SK-N-SH (cell line): ENCODE data around the gene INSC. TPM values are rescaled to one million over a fixed set of nuclear protein-coding genes. Genes with fewer than 3 reads are reported as not detected.

Experiments
- CTCF ChIA-PET: fragments of 300-600, 350-600 bp; formaldehyde crosslinking; extraction: SDS; loops from one replicate; lab custom pipeline; 2021; lab: Yijun Ruan, JAX
- POLR2A ChIA-PET: fragments of 350-600 bp; sonication (Branson Sonifier 250); formaldehyde crosslinking; extraction: SDS; loops from one replicate; lab custom pipeline; 2020; ENCODE audit warnings: antibody characterized with exemption, inconsistent platforms; lab: Yijun Ruan, JAX
- DNase-seq: peaks from one replicate; pipeline ENCODE4 v3.0.0; 2012
- H2AFZ ChIP-seq: fragments of 200-600 bp; sonication (generic); 2 replicates; pipeline ENCODE4 v1.8.1; 2016; ENCODE audit warnings: antibody characterized with exemption, mild to moderate bottlenecking, low read depth
- H3F3A ChIP-seq: fragments of 200-600 bp; sonication (generic); replicated peaks from 2 replicates; pipeline ENCODE3; 2016; ENCODE audit warnings: antibody characterized with exemption, mild to moderate bottlenecking; ENCODE audit not compliant: insufficient read depth
- H3K27ac ChIP-seq, 2 experiments: fragments of 200-500 bp in 1 of 2; fragments of 200-600 bp in 1 of 2; sonication (Bioruptor generic) in 1 of 2; sonication (generic), shearing (Covaris generic) in 1 of 2; 2 replicates each; pipeline versions ENCODE4 v1.5.1 to v1.6.1; 2014 to 2016; ENCODE audit warnings: low read depth in 2 of 2, inconsistent platforms in 1 of 2, low read length in 1 of 2, mild to moderate bottlenecking in 1 of 2, mixed read lengths in 1 of 2
- H3K27me3 ChIP-seq: fragments of 200-600 bp; sonication (generic), shearing (Covaris generic); 2 replicates; pipeline ENCODE4 v1.6.1; 2016; ENCODE audit warnings: mixed run types; ENCODE audit not compliant: insufficient read depth
- H3K36me3 ChIP-seq, 2 experiments: fragments of 200-500 bp in 1 of 2; fragments of 200-600 bp in 1 of 2; sonication (Bioruptor generic) in 1 of 2; sonication (generic) in 1 of 2; replicated peaks in 1 of 2; 2 replicates each; pipeline versions ENCODE3 to v1.5.1; 2014 to 2016; ENCODE audit warnings: low read length in 1 of 2, mild to moderate bottlenecking in 1 of 2; ENCODE audit not compliant: insufficient read depth in 2 of 2, control insufficient read depth in 1 of 2
- H3K4me1 ChIP-seq, 2 experiments: fragments of 200-500 bp in 1 of 2; fragments of 200-600 bp in 1 of 2; sonication (Bioruptor generic) in 1 of 2; sonication (generic), shearing (Covaris generic) in 1 of 2; 2 replicates each; pipeline versions ENCODE4 v1.5.1 to v1.6.1; 2014 to 2016; ENCODE audit warnings: low read depth in 1 of 2, low read length in 1 of 2, mixed run types in 1 of 2; ENCODE audit not compliant: insufficient read depth in 2 of 2, control insufficient read depth in 1 of 2
- H3K4me2 ChIP-seq: fragments of 200-600 bp; sonication (generic), shearing (Covaris generic); 2 replicates; pipeline ENCODE4 v1.6.1; 2017; ENCODE audit warnings: mixed run types
- H3K4me3 ChIP-seq, 2 experiments: fragments of 200-500 bp in 1 of 2; fragments of 200-600 bp in 1 of 2; sonication (Bioruptor generic) in 1 of 2; sonication (generic), shearing (Covaris generic) in 1 of 2; 2 replicates each; pipeline versions ENCODE4 v1.5.1 to v1.8.1; 2014 to 2016; ENCODE audit warnings: low read depth in 2 of 2, inconsistent platforms in 1 of 2, low read length in 1 of 2, mild to moderate bottlenecking in 1 of 2, mixed read lengths in 1 of 2, moderate library complexity in 1 of 2
- H3K79me2 ChIP-seq: fragments of 200-600 bp; sonication (generic); 2 replicates; pipeline ENCODE4 v1.8.1; 2017; ENCODE audit warnings: mild to moderate bottlenecking; ENCODE audit not compliant: insufficient read depth
- H3K9ac ChIP-seq: fragments of 200-600 bp; sonication (generic); 2 replicates; pipeline ENCODE4 v1.6.1; 2017; ENCODE audit warnings: mixed run types
- H3K9me2 ChIP-seq: fragments of 200-600 bp; sonication (generic); 2 replicates; pipeline ENCODE4 v1.6.1; 2017; ENCODE audit warnings: mixed run types
- H3K9me3 ChIP-seq: fragments of 200-600 bp; sonication (generic); 2 replicates; pipeline ENCODE4 v1.6.1; 2017; ENCODE audit warnings: mixed run types, mild to moderate bottlenecking, moderate library complexity
- H4K20me1 ChIP-seq: fragments of 200-600 bp; sonication (generic); 2 replicates; pipeline ENCODE4 v1.6.1; 2017; ENCODE audit warnings: mild to moderate bottlenecking, mixed run types; ENCODE audit not compliant: insufficient read depth
- FOSL2 ChIP-seq: IDR thresholded peaks from 2 replicates; pipeline ENCODE4 v1.4.0; 2012; ENCODE audit warnings: low read depth, mild to moderate bottlenecking, moderate library complexity, borderline replicate concordance
- FOXJ3 ChIP-seq: sonication (generic); formaldehyde crosslinking; IDR thresholded peaks from 2 replicates; pipeline ENCODE4 v1.5.1; 2020; ENCODE audit warnings: mild to moderate bottlenecking, missing genetic modification reagents
- GABPA ChIP-seq: IDR thresholded peaks from 2 replicates; pipeline ENCODE4 v1.4.0; 2012; ENCODE audit warnings: low read depth, mild to moderate bottlenecking
- MEF2A ChIP-seq: IDR thresholded peaks from 2 replicates; pipeline ENCODE4 v1.4.0; 2012; ENCODE audit warnings: low read depth, borderline replicate concordance
- MXI1 ChIP-seq: IDR thresholded peaks from 2 replicates; pipeline ENCODE4 v1.6.1; 2012; ENCODE audit warnings: mild to moderate bottlenecking, low read depth, low read length, improper control_type of control experiment
- NFIC ChIP-seq: IDR thresholded peaks from 2 replicates; pipeline ENCODE4 v1.4.0; 2012; ENCODE audit warnings: borderline replicate concordance
- POLR2AphosphoS5 ChIP-seq: IDR thresholded peaks from 2 replicates; pipeline ENCODE4 v1.6.1; 2012; ENCODE audit warnings: low read depth, low read length
- RAD21 ChIP-seq: IDR thresholded peaks from 2 replicates; pipeline ENCODE4 v1.6.1; 2012; ENCODE audit warnings: mild to moderate bottlenecking, low read length
- RFX5 ChIP-seq: IDR thresholded peaks from 2 replicates; pipeline ENCODE4 v1.6.1; 2012; ENCODE audit warnings: mild to moderate bottlenecking, improper control_type of control experiment, low read length
- SMC3 ChIP-seq: IDR thresholded peaks from 2 replicates; pipeline ENCODE4 v1.6.1; 2012; ENCODE audit warnings: low read depth, low read length, improper control_type of control experiment
- TEAD4 ChIP-seq: IDR thresholded peaks from 2 replicates; pipeline ENCODE4 v1.4.0; 2012; ENCODE audit warnings: mild to moderate bottlenecking, borderline replicate concordance; ENCODE audit not compliant: insufficient read depth
- YY1 ChIP-seq: IDR thresholded peaks from 2 replicates; pipeline ENCODE4 v1.4.0; 2012; ENCODE audit warnings: low read depth, mild to moderate bottlenecking
- WGBS: methylation state at CpG from one replicate; pipeline ENCODE4 v1.1.6; 2017; ENCODE audit warnings: low lambda C conversion rate; 5-methylcytosine and 5-hydroxymethylcytosine counted together
- polyA plus RNA-seq, 3 experiments: library from polyadenylated mRNA; depleted of rRNA; stranded (reverse); fragments of >200 nt; gene quantifications; 2 replicates each; pipeline ENCODE4 v1.2.3, GENCODE V29; 2012
- TF ChIP-seq, protein P1 (sequence below): fragments of 150-350 bp; IDR thresholded peaks from 2 replicates; pipeline ENCODE4 v1.6.1; 2017; ENCODE audit warnings: antibody characterized with exemption, low read length, low read depth, borderline replicate concordance
- TF ChIP-seq, protein P2 (sequence below): IDR thresholded peaks from 2 replicates; pipeline ENCODE4; 2012
- TF ChIP-seq, protein P3 (sequence below): fragments of 150-350 bp; IDR thresholded peaks from 2 replicates; pipeline ENCODE4 v1.6.1; 2016; ENCODE audit warnings: mild to moderate bottlenecking, low read depth, low read length
- TF ChIP-seq, protein P4 (sequence below): fragments of 200-600 bp; sonication (generic); IDR thresholded peaks from 2 replicates; pipeline ENCODE4 v1.6.1; 2017; ENCODE audit warnings: antibody characterized with exemption, mild to moderate bottlenecking, moderate library complexity

Gene INSC
- polyA plus RNA-seq, 1 of the 3 experiments (the other 2 are of a cell fraction): not detected

DNA sequence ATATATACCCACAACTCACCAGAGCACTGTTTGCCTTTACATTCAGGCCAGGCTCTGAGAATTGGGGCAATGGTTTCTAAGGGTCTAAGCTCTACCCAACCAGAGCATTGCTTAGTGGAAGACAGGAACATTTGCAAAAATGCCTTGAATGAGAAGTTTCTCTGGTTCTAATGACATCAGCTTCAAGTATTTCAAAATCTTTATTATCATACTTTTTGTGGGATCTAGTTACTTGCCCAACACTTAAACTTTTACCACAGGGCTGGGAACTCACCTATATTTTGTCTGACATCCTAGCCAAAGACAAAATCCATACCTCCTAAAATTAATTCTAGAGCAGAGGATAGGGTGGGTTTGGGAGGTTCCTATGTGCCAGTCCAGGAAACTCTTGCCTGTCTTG, 51.5 kb downstream of the INSC start (continued):
- TF ChIP-seq YY1 (no peak), FOSL2 (no peak), SMC3 (no peak), RAD21 (no peak), TEAD4 (no peak)

DNA sequence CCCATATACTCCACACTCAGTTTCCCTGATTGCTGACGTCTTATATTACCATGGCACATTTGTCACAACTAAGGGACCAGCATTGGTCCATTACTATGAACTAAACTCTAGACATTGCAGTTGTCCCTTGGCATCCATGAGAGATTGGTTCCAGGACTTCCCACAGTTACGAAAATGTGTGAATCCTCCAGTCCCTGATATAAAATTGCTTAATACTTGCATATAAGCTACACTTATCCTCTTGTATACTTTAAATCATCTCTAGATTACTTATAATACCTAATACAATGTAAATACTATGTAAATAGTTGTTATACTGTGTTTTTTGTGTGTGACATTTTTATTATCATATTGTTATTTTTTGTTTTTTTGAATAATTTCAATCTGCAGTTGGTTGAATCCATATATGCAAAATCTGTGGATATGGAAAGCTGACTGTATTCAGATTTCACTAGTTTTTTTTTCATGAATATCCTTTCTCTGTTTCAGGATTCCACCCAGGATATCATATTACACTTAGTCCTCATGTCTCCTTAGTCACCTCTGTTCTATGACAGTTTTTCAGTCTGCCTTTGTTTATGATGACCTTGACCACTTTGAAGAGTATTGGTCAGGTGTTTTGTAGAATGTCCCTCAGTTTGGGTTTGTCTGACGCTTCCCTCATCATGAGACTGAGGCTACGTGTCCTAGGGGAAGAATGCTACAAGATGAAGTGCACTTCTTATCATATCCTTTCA, 55.3 kb downstream of the INSC start:
- WGBS: 29% methylated on average over 4 of the region's 4 CpGs
- TF ChIP-seq NFIC (no peak), POLR2AphosphoS5 (no peak), FOXJ3 (CRISPR knock-in tag) (no peak), MXI1 (no peak), MEF2A (no peak), RFX5 (no peak), GABPA (no peak)
- TF ChIP-seq, protein P1, sequence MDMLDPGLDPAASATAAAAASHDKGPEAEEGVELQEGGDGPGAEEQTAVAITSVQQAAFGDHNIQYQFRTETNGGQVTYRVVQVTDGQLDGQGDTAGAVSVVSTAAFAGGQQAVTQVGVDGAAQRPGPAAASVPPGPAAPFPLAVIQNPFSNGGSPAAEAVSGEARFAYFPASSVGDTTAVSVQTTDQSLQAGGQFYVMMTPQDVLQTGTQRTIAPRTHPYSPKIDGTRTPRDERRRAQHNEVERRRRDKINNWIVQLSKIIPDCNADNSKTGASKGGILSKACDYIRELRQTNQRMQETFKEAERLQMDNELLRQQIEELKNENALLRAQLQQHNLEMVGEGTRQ: no peak
- TF ChIP-seq, protein P2, sequence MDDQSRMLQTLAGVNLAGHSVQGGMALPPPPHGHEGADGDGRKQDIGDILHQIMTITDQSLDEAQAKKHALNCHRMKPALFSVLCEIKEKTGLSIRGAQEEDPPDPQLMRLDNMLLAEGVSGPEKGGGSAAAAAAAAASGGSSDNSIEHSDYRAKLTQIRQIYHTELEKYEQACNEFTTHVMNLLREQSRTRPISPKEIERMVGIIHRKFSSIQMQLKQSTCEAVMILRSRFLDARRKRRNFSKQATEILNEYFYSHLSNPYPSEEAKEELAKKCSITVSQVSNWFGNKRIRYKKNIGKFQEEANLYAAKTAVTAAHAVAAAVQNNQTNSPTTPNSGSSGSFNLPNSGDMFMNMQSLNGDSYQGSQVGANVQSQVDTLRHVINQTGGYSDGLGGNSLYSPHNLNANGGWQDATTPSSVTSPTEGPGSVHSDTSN: no peak
- TF ChIP-seq, protein P3, sequence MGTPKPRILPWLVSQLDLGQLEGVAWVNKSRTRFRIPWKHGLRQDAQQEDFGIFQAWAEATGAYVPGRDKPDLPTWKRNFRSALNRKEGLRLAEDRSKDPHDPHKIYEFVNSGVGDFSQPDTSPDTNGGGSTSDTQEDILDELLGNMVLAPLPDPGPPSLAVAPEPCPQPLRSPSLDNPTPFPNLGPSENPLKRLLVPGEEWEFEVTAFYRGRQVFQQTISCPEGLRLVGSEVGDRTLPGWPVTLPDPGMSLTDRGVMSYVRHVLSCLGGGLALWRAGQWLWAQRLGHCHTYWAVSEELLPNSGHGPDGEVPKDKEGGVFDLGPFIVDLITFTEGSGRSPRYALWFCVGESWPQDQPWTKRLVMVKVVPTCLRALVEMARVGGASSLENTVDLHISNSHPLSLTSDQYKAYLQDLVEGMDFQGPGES: no peak
- TF ChIP-seq, protein P4, sequence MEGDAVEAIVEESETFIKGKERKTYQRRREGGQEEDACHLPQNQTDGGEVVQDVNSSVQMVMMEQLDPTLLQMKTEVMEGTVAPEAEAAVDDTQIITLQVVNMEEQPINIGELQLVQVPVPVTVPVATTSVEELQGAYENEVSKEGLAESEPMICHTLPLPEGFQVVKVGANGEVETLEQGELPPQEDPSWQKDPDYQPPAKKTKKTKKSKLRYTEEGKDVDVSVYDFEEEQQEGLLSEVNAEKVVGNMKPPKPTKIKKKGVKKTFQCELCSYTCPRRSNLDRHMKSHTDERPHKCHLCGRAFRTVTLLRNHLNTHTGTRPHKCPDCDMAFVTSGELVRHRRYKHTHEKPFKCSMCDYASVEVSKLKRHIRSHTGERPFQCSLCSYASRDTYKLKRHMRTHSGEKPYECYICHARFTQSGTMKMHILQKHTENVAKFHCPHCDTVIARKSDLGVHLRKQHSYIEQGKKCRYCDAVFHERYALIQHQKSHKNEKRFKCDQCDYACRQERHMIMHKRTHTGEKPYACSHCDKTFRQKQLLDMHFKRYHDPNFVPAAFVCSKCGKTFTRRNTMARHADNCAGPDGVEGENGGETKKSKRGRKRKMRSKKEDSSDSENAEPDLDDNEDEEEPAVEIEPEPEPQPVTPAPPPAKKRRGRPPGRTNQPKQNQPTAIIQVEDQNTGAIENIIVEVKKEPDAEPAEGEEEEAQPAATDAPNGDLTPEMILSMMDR: no peak
- no peak for DNase-seq

More for the DNA sequence above, 55.3 kb downstream of the INSC start:
- H3K9ac ChIP-seq: no peak overlapping the region
- H3K27ac ChIP-seq: no peak overlapping the region
- no peak overlapping the region for H3K4me2 ChIP-seq
- H3K9me3 ChIP-seq: no peaks in the 10 kb centered on the region
- H3K9me2 ChIP-seq: no peaks in the 10 kb centered on the region
- H2AFZ ChIP-seq: no peak overlapping the region
- H3K4me3 ChIP-seq: no peak overlapping the region
- H3K36me3 ChIP-seq: no peaks in the 10 kb centered on the region
- no peaks in the 10 kb centered on the region for H3K79me2 ChIP-seq
- ChIA-PET POLR2A (no interaction called here), CTCF (interaction anchor here (2.2 to 2.7 kb wide), 2 partner anchors 11 to 69 kb away, joined by 6 to 8 read pairs; no protein-coding TSS in a partner anchor)
- H3K27me3 ChIP-seq: no peaks in the 10 kb centered on the region; the same call in 1 of the 2 replicates
- no peaks in the 10 kb centered on the region for H3K4me1 ChIP-seq
- no peaks in the 10 kb centered on the region for H3F3A ChIP-seq
- H4K20me1 ChIP-seq: no peaks in the 10 kb centered on the region
